Measurements from ENCODE around the gene ERCC6L2. TPM values are rescaled to one million over a fixed set of nuclear protein-coding genes. Genes with fewer than 3 reads are reported as not detected.

Gene ERCC6L2
- total and polyA plus RNA-seq, 2 donors = 13.3 to 67.0 TPM

- 97% methylated on average over 1 of the region's 1 CpG for WGBS
- Histone ChIP-seq H3K36me3 (ENCODE audit: control insufficient read depth in 2 of 2, insufficient read depth in 2 of 2, low read length in 1 of 2) (no peaks in the 10 kb centered on the region), H3K9me3 (ENCODE audit: control insufficient read depth in 2 of 2, insufficient read depth in 1 of 2, low read length in 1 of 2) (no peaks in the 10 kb centered on the region), H3K27me3 (ENCODE audit: control insufficient read depth in 2 of 2, insufficient read depth in 1 of 2, low read length in 1 of 2) (no peaks in the 10 kb centered on the region), H3K4me3 (ENCODE audit: low read length in 2 of 2) (no peak overlapping the region), H3K27ac (ENCODE audit: low read depth in 1 of 2, low read length in 1 of 2) (no peak overlapping the region), H3K4me1 (ENCODE audit: control insufficient read depth in 2 of 2, insufficient read depth in 2 of 2, low read length in 2 of 2) (no peaks in the 10 kb centered on the region)
- no peak for DNase-seq (ENCODE audit: low read depth in 6 of 9, low spot score in 9 of 9)
Observed at GRCh38 chr9:95836072-95836471, 39.4 kb upstream of the ERCC6L2 start.

- Histone ChIP-seq H3K27ac (ENCODE audit: low read depth in 1 of 2, low read length in 1 of 2) (no peak overlapping the region), H3K36me3 (ENCODE audit: control insufficient read depth in 2 of 2, insufficient read depth in 2 of 2, low read length in 1 of 2) (no peaks in the 10 kb centered on the region), H3K9me3 (ENCODE audit: control insufficient read depth in 2 of 2, insufficient read depth in 1 of 2, low read length in 1 of 2) (no peaks in the 10 kb centered on the region), H3K4me1 (ENCODE audit: control insufficient read depth in 2 of 2, insufficient read depth in 2 of 2, low read length in 2 of 2) (no peaks in the 10 kb centered on the region), H3K27me3 (ENCODE audit: control insufficient read depth in 2 of 2, insufficient read depth in 1 of 2, low read length in 1 of 2) (no peaks in the 10 kb centered on the region), H3K4me3 (ENCODE audit: low read length in 2 of 2) (no peak overlapping the region)
- WGBS = 99% methylated on average over 3 of the region's 3 CpGs
- no peak for DNase-seq (ENCODE audit: low read depth in 6 of 9, low spot score in 9 of 9)
Observed at GRCh38 chr9:95839012-95839411, 36.5 kb upstream of the ERCC6L2 start.

GRCh38 chr9:95840074-95840473 is 35.4 kb upstream of the ERCC6L2 start:
- Histone ChIP-seq H3K27me3 (ENCODE audit: control insufficient read depth in 2 of 2, insufficient read depth in 1 of 2, low read length in 1 of 2) (no peaks in the 10 kb centered on the region), H3K27ac (ENCODE audit: low read depth in 1 of 2, low read length in 1 of 2) (no peak overlapping the region), H3K9me3 (ENCODE audit: control insufficient read depth in 2 of 2, insufficient read depth in 1 of 2, low read length in 1 of 2) (no peaks in the 10 kb centered on the region), H3K4me3 (ENCODE audit: low read length in 2 of 2) (no peak overlapping the region), H3K36me3 (ENCODE audit: control insufficient read depth in 2 of 2, insufficient read depth in 2 of 2, low read length in 1 of 2) (no peaks in the 10 kb centered on the region), H3K4me1 (ENCODE audit: control insufficient read depth in 2 of 2, insufficient read depth in 2 of 2, low read length in 2 of 2) (no peaks in the 10 kb centered on the region)
- no peak for DNase-seq (ENCODE audit: low read depth in 6 of 9, low spot score in 9 of 9)
- 93% methylated on average over 2 of the region's 2 CpGs for WGBS

- Histone ChIP-seq H3K27me3 (ENCODE audit: control insufficient read depth in 2 of 2, insufficient read depth in 1 of 2, low read length in 1 of 2) (no peaks in the 10 kb centered on the region), H3K4me3 (ENCODE audit: low read length in 2 of 2) (no peak overlapping the region), H3K4me1 (ENCODE audit: control insufficient read depth in 2 of 2, insufficient read depth in 2 of 2, low read length in 2 of 2) (no peaks in the 10 kb centered on the region), H3K36me3 (ENCODE audit: control insufficient read depth in 2 of 2, insufficient read depth in 2 of 2, low read length in 1 of 2) (no peaks in the 10 kb centered on the region), H3K27ac (ENCODE audit: low read depth in 1 of 2, low read length in 1 of 2) (no peak overlapping the region), H3K9me3 (ENCODE audit: control insufficient read depth in 2 of 2, insufficient read depth in 1 of 2, low read length in 1 of 2) (no peaks in the 10 kb centered on the region)
- DNase-seq (ENCODE audit: low read depth in 6 of 9, low spot score in 9 of 9) = no peak
- 98% methylated on average over 3 of the region's 3 CpGs for whole genome bisulfite sequencing
Observed at GRCh38 chr9:95841377-95841776, 34.1 kb upstream of the ERCC6L2 start.

GRCh38 chr9:95845751-95846150 is 29.7 kb upstream of the ERCC6L2 start:
- Histone ChIP-seq H3K9me3 (ENCODE audit: control insufficient read depth in 2 of 2, insufficient read depth in 1 of 2, low read length in 1 of 2) (peaks cover 0 to 8% of the 10 kb centered on the region in 2 donors), H3K36me3 (ENCODE audit: control insufficient read depth in 2 of 2, insufficient read depth in 2 of 2, low read length in 1 of 2) (peaks cover 5 to 11% of the 10 kb centered on the region in 2 donors), H3K27ac (ENCODE audit: low read depth in 1 of 2, low read length in 1 of 2) (no peak overlapping the region), H3K4me1 (ENCODE audit: control insufficient read depth in 2 of 2, insufficient read depth in 2 of 2, low read length in 2 of 2) (no peaks in the 10 kb centered on the region), H3K27me3 (ENCODE audit: control insufficient read depth in 2 of 2, insufficient read depth in 1 of 2, low read length in 1 of 2) (no peaks in the 10 kb centered on the region), H3K4me3 (ENCODE audit: low read length in 2 of 2) (no peak overlapping the region)
- DNase-seq (ENCODE audit: low read depth in 6 of 9, low spot score in 9 of 9) = no peak
- 99% methylated on average over 1 of the region's 1 CpG for WGBS

- H3K27me3 ChIP-seq (ENCODE audit: control insufficient read depth in 2 of 2, insufficient read depth in 1 of 2, low read length in 1 of 2) = no peaks in the 10 kb centered on the region
- H3K27ac ChIP-seq (ENCODE audit: low read depth in 1 of 2, low read length in 1 of 2) = no peak overlapping the region
- no peak for DNase-seq (ENCODE audit: low read depth in 6 of 9, low spot score in 9 of 9)
- peaks cover 0 to 8% of the 10 kb centered on the region in 2 donors for H3K9me3 ChIP-seq (ENCODE audit: control insufficient read depth in 2 of 2, insufficient read depth in 1 of 2, low read length in 1 of 2)
- no peaks in the 10 kb centered on the region for H3K4me1 ChIP-seq (ENCODE audit: control insufficient read depth in 2 of 2, insufficient read depth in 2 of 2, low read length in 2 of 2)
- peaks cover 5 to 11% of the 10 kb centered on the region in 2 donors for H3K36me3 ChIP-seq (ENCODE audit: control insufficient read depth in 2 of 2, insufficient read depth in 2 of 2, low read length in 1 of 2)
- no peak overlapping the region for H3K4me3 ChIP-seq (ENCODE audit: low read length in 2 of 2)
Observed at GRCh38 chr9:95848764-95849163, 26.7 kb upstream of the ERCC6L2 start.

- no peak for DNase-seq (ENCODE audit: low read depth in 6 of 9, low spot score in 9 of 9)
- Histone ChIP-seq H3K4me3 (ENCODE audit: low read length in 2 of 2) (no peak overlapping the region), H3K4me1 (ENCODE audit: control insufficient read depth in 2 of 2, insufficient read depth in 2 of 2, low read length in 2 of 2) (peaks cover 0 to 3% of the 10 kb centered on the region in 2 donors), H3K27me3 (ENCODE audit: control insufficient read depth in 2 of 2, insufficient read depth in 1 of 2, low read length in 1 of 2) (no peaks in the 10 kb centered on the region), H3K36me3 (ENCODE audit: control insufficient read depth in 2 of 2, insufficient read depth in 2 of 2, low read length in 1 of 2) (peaks cover 5 to 8% of the 10 kb centered on the region in 2 donors), H3K27ac (ENCODE audit: low read depth in 1 of 2, low read length in 1 of 2) (no peak overlapping the region), H3K9me3 (ENCODE audit: control insufficient read depth in 2 of 2, insufficient read depth in 1 of 2, low read length in 1 of 2) (peaks cover 0 to 8% of the 10 kb centered on the region in 2 donors)
- WGBS = 93% methylated on average over 7 of the region's 7 CpGs
Observed at GRCh38 chr9:95852059-95853032, 23.1 kb upstream of the ERCC6L2 start.

- Histone ChIP-seq H3K27ac (ENCODE audit: low read depth in 1 of 2, low read length in 1 of 2) (no peak overlapping the region), H3K4me3 (ENCODE audit: low read length in 2 of 2) (no peak overlapping the region), H3K27me3 (ENCODE audit: control insufficient read depth in 2 of 2, insufficient read depth in 1 of 2, low read length in 1 of 2) (no peaks in the 10 kb centered on the region), H3K9me3 (ENCODE audit: control insufficient read depth in 2 of 2, insufficient read depth in 1 of 2, low read length in 1 of 2) (no peaks in the 10 kb centered on the region), H3K4me1 (ENCODE audit: control insufficient read depth in 2 of 2, insufficient read depth in 2 of 2, low read length in 2 of 2) (peaks cover 0 to 5% of the 10 kb centered on the region in 2 donors), H3K36me3 (ENCODE audit: control insufficient read depth in 2 of 2, insufficient read depth in 2 of 2, low read length in 1 of 2) (no peaks in the 10 kb centered on the region)
- WGBS = 97% methylated on average over 1 of the region's 1 CpG
- DNase-seq (ENCODE audit: low read depth in 6 of 9, low spot score in 9 of 9) = no peak
Observed at GRCh38 chr9:95854386-95855020, 21.0 kb upstream of the ERCC6L2 start.

GRCh38 chr9:95855961-95856360 is 19.5 kb upstream of the ERCC6L2 start:
- no peak for DNase-seq (ENCODE audit: low read depth in 6 of 9, low spot score in 9 of 9)
- Histone ChIP-seq H3K4me1 (ENCODE audit: control insufficient read depth in 2 of 2, insufficient read depth in 2 of 2, low read length in 2 of 2) (peaks cover 0 to 5% of the 10 kb centered on the region in 2 donors), H3K27ac (ENCODE audit: low read depth in 1 of 2, low read length in 1 of 2) (no peak overlapping the region), H3K36me3 (ENCODE audit: control insufficient read depth in 2 of 2, insufficient read depth in 2 of 2, low read length in 1 of 2) (no peaks in the 10 kb centered on the region), H3K4me3 (ENCODE audit: low read length in 2 of 2) (no peak overlapping the region), H3K9me3 (ENCODE audit: control insufficient read depth in 2 of 2, insufficient read depth in 1 of 2, low read length in 1 of 2) (no peaks in the 10 kb centered on the region), H3K27me3 (ENCODE audit: control insufficient read depth in 2 of 2, insufficient read depth in 1 of 2, low read length in 1 of 2) (no peaks in the 10 kb centered on the region)

Measured in thymus (tissue), 11 donors.